Measurements from ENCODE around the gene EGFR.

EGFR gene

DNA sequence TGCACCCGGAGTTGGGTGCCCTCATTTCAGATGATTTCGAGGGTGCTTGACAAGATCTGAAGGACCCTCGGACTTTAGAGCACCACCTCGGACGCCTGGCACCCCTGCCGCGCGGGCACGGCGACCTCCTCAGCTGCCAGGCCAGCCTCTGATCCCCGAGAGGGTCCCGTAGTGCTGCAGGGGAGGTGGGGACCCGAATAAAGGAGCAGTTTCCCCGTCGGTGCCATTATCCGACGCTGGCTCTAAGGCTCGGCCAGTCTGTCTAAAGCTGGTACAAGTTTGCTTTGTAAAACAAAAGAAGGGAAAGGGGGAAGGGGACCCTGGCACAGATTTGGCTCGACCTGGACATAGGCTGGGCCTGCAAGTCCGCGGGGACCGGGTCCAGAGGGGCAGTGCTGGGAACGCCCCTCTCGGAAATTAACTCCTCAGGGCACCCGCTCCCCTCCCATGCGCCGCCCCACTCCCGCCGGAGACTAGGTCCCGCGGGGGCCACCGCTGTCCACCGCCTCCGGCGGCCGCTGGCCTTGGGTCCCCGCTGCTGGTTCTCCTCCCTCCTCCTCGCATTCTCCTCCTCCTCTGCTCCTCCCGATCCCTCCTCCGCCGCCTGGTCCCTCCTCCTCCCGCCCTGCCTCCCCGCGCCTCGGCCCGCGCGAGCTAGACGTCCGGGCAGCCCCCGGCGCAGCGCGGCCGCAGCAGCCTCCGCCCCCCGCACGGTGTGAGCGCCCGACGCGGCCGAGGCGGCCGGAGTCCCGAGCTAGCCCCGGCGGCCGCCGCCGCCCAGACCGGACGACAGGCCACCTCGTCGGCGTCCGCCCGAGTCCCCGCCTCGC, at the start of gene EGFR:
TSS of gene EGFR (plus strand) at position 657 of the 830 bp plus-strand sequence. CDS start 261 bp downstream, outside the sequence.
- peak within 1 kb of the TSS; percentile 37 for H3K9ac ChIP-seq (ENCODE audit: low read depth, low read length)
- H3K4me1 ChIP-seq (ENCODE audit: control insufficient read depth, insufficient read depth, low read length), result no peaks in the 10 kb centered on the region
- H3K4me3 ChIP-seq (ENCODE audit: low read depth, low read length), result peak within 1 kb of the TSS; percentile 56
- peaks cover 68% of the 10 kb centered on the region for H3K27me3 ChIP-seq (ENCODE audit: control insufficient read depth, insufficient read depth, low read length)
- no peaks in the 10 kb centered on the region for H3K9me3 ChIP-seq (ENCODE audit: control insufficient read depth, insufficient read depth, low read length)
- H3K36me3 ChIP-seq (ENCODE audit: control insufficient read depth, insufficient read depth, low read length), result no peaks in the 10 kb centered on the region

DNA sequence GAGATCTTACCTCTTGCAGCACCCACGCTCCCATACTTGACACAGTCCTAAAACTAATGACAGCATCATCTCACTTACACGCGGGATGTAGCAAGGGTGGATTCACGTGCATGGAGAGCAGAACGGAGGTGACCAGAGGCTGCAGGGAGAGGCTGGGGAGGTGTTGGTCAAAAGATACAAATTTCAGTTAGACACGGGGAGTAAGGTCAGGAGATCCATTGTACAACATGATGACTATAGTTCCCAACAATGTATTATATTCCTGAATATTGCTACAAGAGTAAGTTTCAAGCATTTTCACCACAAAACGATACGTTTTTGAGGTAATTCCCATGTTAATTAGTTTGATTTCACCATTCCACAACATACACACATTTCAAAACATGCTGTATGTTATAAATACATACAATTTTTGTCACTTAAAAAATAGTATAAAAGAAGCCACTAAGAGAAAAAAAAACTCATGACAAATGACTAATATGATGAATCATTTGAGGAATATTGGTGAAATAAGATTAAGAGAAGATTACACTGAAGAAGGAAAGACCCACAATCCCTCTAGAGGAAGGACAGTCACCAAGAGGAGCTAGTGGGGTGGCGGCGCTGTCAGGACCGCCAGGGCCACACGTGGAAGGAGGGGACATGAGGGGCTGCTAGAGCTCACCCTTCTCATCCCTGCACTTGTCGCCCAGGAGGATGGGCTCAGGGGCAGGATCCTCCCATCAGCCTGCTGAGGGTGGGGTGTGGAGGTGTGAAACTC, 49.4 kb upstream of the EGFR start:
- H3K4me3 ChIP-seq (ENCODE audit: low read depth, low read length), result no peak overlapping the region
- H3K9me3 ChIP-seq (ENCODE audit: control insufficient read depth, insufficient read depth, low read length), result no peaks in the 10 kb centered on the region
- H3K9ac ChIP-seq (ENCODE audit: low read depth, low read length), result no peak overlapping the region
- H3K27me3 ChIP-seq (ENCODE audit: control insufficient read depth, insufficient read depth, low read length), result no peaks in the 10 kb centered on the region
- H3K36me3 ChIP-seq (ENCODE audit: control insufficient read depth, insufficient read depth, low read length), result no peaks in the 10 kb centered on the region
- no peaks in the 10 kb centered on the region for H3K4me1 ChIP-seq (ENCODE audit: control insufficient read depth, insufficient read depth, low read length)

DNA sequence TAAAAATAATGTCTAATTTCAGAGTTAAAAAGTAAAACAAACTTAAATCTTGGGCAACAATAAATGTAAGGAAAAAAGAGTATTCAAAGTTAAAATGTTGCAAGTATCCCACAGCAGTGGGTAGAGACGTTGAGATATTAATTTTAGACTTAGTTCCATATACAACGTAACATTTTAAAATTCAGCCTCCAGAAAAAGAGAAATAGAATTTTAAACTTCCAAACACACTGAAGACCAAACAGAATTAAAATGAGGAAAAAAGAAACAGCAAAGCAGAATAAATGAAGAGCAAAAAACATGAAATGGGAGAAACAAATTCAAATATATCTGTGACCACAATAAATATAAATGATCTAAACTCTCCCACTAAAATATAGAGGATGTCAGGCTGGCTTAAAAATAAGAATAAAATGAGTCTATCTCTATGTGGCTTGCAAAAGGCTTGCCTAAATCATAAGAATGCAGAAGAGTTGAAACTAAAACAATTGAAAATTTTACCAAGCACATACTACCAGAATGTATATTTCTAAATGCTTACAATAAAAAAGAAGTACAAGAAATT, 46.0 kb upstream of the EGFR start:
- Histone ChIP-seq H3K9ac (ENCODE audit: low read depth, low read length) (no peak overlapping the region), H3K4me3 (ENCODE audit: low read depth, low read length) (no peak overlapping the region), H3K36me3 (ENCODE audit: control insufficient read depth, insufficient read depth, low read length) (no peaks in the 10 kb centered on the region), H3K4me1 (ENCODE audit: control insufficient read depth, insufficient read depth, low read length) (no peaks in the 10 kb centered on the region), H3K27me3 (ENCODE audit: control insufficient read depth, insufficient read depth, low read length) (no peaks in the 10 kb centered on the region), H3K9me3 (ENCODE audit: control insufficient read depth, insufficient read depth, low read length) (no peaks in the 10 kb centered on the region)

DNA sequence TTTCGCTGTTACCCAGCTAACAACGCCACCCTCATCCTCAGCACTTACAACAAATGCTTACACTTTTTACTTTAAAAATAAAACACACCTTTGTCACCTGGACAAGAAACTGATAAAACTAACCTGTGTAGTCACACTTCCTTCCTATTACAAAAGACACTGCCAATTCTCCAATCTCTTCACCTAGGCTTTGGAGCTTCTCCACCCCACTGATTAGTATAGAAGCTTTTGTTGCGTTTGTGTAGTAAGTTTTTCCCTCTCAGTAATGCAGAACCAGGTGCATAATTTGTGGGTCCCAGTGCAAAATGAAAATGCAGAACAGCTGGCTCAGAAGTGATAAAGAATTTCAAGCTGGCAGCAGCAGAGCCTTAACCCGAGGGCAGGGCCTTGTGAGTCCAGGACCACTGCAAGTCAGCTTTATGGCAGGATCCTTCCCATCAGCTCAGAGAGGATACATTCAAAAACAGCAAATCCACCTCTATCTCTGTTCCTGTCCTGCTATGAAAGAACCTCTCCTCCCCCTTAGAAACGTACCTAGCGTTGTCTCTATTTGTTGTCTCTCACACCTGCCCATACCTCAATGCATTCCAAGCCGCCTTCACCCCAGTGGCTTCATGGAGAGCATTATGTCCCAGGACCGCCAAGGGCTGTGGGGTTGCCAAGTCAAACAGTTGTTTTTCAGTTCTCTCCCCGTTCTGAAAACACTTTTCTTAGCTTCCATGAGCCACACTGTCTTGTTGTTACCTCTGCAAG, 40.3 kb upstream of the EGFR start:
- H3K4me3 ChIP-seq (ENCODE audit: low read depth, low read length), result no peak overlapping the region
- no peak overlapping the region for H3K9ac ChIP-seq (ENCODE audit: low read depth, low read length)
- no peaks in the 10 kb centered on the region for H3K9me3 ChIP-seq (ENCODE audit: control insufficient read depth, insufficient read depth, low read length)
- no peaks in the 10 kb centered on the region for H3K27me3 ChIP-seq (ENCODE audit: control insufficient read depth, insufficient read depth, low read length)
- H3K36me3 ChIP-seq (ENCODE audit: control insufficient read depth, insufficient read depth, low read length), result no peaks in the 10 kb centered on the region
- H3K4me1 ChIP-seq (ENCODE audit: control insufficient read depth, insufficient read depth, low read length), result no peaks in the 10 kb centered on the region

DNA sequence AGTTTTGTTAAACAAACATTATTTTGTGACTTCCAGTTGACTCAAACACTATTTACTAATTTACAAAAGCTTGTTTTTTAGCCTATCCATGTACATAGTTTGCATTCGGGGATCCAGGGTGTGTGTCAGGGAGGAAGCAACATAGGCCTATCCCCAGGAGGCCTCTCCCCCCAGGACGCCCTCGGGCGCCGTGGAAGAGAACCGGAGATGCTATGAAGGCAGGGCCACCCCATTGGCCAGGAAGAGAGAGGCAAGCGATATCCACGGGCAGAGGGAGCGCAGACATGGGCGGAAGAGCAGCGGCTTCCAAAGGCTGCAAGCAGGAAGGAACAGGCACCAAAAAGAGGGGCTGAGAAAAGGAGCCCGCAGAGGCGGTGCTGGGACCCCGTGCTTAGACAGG, 38.3 kb upstream of the EGFR start:
- Histone ChIP-seq H3K9me3 (ENCODE audit: control insufficient read depth, insufficient read depth, low read length) (no peaks in the 10 kb centered on the region), H3K4me1 (ENCODE audit: control insufficient read depth, insufficient read depth, low read length) (no peaks in the 10 kb centered on the region), H3K27me3 (ENCODE audit: control insufficient read depth, insufficient read depth, low read length) (no peaks in the 10 kb centered on the region), H3K36me3 (ENCODE audit: control insufficient read depth, insufficient read depth, low read length) (no peaks in the 10 kb centered on the region), H3K4me3 (ENCODE audit: low read depth, low read length) (no peak overlapping the region), H3K9ac (ENCODE audit: low read depth, low read length) (no peak overlapping the region)

DNA sequence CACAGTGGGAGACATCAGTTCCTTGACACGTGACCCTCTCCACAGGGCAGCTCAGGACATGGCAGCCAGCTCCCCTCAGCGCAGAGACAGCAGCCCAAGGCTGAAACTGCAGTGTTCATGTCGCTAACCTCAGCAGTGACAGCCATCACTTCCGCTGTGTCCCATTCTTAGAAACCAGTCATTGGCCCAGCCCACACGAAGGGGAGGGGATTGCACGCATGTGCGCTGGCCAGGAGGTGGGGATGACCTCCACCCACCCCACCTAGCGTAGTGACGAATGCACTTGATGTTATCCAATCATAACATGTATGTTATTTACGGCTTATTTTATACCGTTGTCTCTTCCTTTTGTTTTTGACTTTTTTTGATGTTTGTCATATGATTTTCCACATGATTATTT, 36.9 kb upstream of the EGFR start:
- Histone ChIP-seq H3K9me3 (ENCODE audit: control insufficient read depth, insufficient read depth, low read length) (no peaks in the 10 kb centered on the region), H3K27me3 (ENCODE audit: control insufficient read depth, insufficient read depth, low read length) (no peaks in the 10 kb centered on the region), H3K4me3 (ENCODE audit: low read depth, low read length) (no peak overlapping the region), H3K4me1 (ENCODE audit: control insufficient read depth, insufficient read depth, low read length) (no peaks in the 10 kb centered on the region), H3K36me3 (ENCODE audit: control insufficient read depth, insufficient read depth, low read length) (no peaks in the 10 kb centered on the region), H3K9ac (ENCODE audit: low read depth, low read length) (no peak overlapping the region)

DNA sequence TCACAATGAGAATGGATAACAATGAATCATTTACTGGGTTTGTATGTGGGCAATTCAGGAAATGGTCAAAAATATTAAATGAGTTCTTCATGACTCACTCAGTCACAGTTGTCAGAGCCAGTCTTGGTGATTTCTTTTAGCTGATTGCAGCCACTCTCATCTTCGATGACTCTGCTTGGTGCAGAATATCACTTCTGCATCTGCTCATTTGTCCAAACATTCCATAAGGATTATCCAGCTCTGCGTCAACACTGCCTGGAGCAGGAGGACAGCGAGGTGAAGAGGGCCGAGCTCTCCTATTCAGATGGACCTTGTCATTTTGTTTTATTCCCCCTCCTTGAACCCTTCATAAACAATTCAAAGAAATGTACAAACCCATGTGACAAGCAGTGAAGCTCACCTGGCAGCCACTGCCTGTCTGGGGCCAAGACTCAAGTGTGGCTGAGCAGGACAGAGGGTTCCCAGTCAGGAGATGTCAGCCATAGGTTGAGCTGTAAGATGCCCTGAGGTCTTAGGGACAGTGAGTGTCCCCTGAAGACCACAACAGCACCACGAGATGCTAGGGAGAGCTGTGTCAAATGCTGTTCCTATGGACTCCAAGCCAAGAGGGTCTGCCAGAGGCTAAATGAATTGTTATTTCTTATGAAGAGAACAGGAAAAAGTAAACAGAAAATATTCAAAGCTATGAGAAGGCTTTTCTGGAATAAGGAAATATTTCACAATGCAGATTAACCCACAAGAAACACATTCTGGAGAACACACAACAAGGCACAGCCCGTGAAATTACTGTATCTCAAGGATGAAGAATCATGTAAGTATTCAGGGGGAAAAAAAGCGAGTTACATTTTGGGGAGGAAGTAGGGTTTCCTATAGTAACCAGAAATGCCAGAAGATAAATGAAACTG, 33.1 kb upstream of the EGFR start:
- no peak overlapping the region for H3K4me3 ChIP-seq (ENCODE audit: low read depth, low read length)
- H3K36me3 ChIP-seq (ENCODE audit: control insufficient read depth, insufficient read depth, low read length), result no peaks in the 10 kb centered on the region
- no peaks in the 10 kb centered on the region for H3K4me1 ChIP-seq (ENCODE audit: control insufficient read depth, insufficient read depth, low read length)
- H3K9ac ChIP-seq (ENCODE audit: low read depth, low read length), result no peak overlapping the region
- H3K27me3 ChIP-seq (ENCODE audit: control insufficient read depth, insufficient read depth, low read length), result no peaks in the 10 kb centered on the region
- H3K9me3 ChIP-seq (ENCODE audit: control insufficient read depth, insufficient read depth, low read length), result no peaks in the 10 kb centered on the region

DNA sequence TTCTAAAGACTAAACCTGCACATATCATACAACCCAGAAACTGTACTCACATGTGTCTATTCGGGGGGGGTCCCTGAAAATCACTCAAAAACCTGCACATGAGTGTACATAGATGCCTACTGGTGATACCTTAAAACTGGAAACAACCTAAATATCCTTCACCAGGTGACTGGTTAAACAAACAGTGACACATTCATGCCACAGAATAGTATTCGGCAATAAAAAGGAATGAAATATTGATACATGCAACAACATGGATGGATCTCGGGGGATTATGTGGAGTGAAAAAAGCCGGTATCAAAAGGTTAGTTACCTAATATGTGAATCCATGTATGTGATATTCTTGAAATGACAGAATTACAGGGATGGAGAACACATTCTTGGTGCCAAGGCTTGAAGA, 32.1 kb upstream of the EGFR start:
- no peaks in the 10 kb centered on the region for H3K4me1 ChIP-seq (ENCODE audit: control insufficient read depth, insufficient read depth, low read length)
- no peak overlapping the region for H3K9ac ChIP-seq (ENCODE audit: low read depth, low read length)

DNA sequence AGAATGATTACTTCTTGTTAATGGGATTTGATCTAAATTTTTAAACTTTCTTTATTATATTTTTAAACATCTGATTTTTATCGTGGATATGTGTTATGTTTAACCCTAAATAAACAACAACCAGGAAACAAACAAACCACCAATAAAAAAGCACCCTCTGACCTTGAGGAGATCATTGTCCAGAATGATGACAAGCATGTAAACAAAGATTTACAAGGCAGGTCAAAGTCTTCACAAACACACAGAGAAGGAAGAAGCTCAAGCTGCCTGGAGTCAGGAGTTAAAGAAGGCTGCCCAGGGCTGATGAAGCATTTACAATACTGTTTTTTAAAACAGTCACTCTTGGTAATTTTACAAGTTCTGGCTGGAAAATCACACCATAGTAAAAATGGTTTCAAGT, 31.0 kb upstream of the EGFR start:
- H3K4me3 ChIP-seq (ENCODE audit: low read depth, low read length), result no peak overlapping the region
- H3K27me3 ChIP-seq (ENCODE audit: control insufficient read depth, insufficient read depth, low read length), result no peaks in the 10 kb centered on the region
- no peak overlapping the region for H3K9ac ChIP-seq (ENCODE audit: low read depth, low read length)
- H3K4me1 ChIP-seq (ENCODE audit: control insufficient read depth, insufficient read depth, low read length), result no peaks in the 10 kb centered on the region
- no peaks in the 10 kb centered on the region for H3K9me3 ChIP-seq (ENCODE audit: control insufficient read depth, insufficient read depth, low read length)
- no peaks in the 10 kb centered on the region for H3K36me3 ChIP-seq (ENCODE audit: control insufficient read depth, insufficient read depth, low read length)

More for the DNA sequence above, 32.1 kb upstream of the EGFR start:
- Histone ChIP-seq H3K36me3 (ENCODE audit: control insufficient read depth, insufficient read depth, low read length) (no peaks in the 10 kb centered on the region), H3K9me3 (ENCODE audit: control insufficient read depth, insufficient read depth, low read length) (no peaks in the 10 kb centered on the region), H3K27me3 (ENCODE audit: control insufficient read depth, insufficient read depth, low read length) (no peaks in the 10 kb centered on the region), H3K4me3 (ENCODE audit: low read depth, low read length) (no peak overlapping the region)

DNA sequence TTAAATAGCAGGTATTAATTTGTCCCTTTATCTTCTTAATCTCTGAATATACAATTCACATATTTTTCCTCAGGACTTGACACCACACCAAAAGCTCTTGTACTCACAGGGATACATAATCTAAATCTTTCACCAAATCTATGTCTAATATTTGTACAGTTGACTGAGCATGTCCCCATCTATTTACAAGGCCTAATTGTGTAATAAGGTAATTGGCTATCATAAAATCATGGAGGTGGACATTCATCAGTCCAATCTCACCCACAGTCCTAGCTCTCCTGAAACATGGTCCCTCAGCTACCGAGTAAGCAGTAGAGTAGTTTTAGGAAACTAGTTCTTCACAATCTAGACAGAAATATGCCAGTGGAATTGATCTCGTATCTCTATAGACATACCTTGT, 30.3 kb upstream of the EGFR start:
- no peak overlapping the region for H3K4me3 ChIP-seq (ENCODE audit: low read depth, low read length)
- H3K4me1 ChIP-seq (ENCODE audit: control insufficient read depth, insufficient read depth, low read length), result no peaks in the 10 kb centered on the region
- no peaks in the 10 kb centered on the region for H3K36me3 ChIP-seq (ENCODE audit: control insufficient read depth, insufficient read depth, low read length)
- H3K27me3 ChIP-seq (ENCODE audit: control insufficient read depth, insufficient read depth, low read length), result no peaks in the 10 kb centered on the region
- H3K9ac ChIP-seq (ENCODE audit: low read depth, low read length), result no peak overlapping the region
- no peaks in the 10 kb centered on the region for H3K9me3 ChIP-seq (ENCODE audit: control insufficient read depth, insufficient read depth, low read length)
